ENCODE results near the gene GDPD3. TPM values are rescaled to one million over a fixed set of nuclear protein-coding genes. Genes with fewer than 3 reads are reported as not detected.
A peak's percentile ranks its signal among the peaks of the same experiment; 100 is the strongest.

Gene GDPD3
- total RNA-seq, 1 experiment from 2014 or later = 2.1 TPM

DNA sequence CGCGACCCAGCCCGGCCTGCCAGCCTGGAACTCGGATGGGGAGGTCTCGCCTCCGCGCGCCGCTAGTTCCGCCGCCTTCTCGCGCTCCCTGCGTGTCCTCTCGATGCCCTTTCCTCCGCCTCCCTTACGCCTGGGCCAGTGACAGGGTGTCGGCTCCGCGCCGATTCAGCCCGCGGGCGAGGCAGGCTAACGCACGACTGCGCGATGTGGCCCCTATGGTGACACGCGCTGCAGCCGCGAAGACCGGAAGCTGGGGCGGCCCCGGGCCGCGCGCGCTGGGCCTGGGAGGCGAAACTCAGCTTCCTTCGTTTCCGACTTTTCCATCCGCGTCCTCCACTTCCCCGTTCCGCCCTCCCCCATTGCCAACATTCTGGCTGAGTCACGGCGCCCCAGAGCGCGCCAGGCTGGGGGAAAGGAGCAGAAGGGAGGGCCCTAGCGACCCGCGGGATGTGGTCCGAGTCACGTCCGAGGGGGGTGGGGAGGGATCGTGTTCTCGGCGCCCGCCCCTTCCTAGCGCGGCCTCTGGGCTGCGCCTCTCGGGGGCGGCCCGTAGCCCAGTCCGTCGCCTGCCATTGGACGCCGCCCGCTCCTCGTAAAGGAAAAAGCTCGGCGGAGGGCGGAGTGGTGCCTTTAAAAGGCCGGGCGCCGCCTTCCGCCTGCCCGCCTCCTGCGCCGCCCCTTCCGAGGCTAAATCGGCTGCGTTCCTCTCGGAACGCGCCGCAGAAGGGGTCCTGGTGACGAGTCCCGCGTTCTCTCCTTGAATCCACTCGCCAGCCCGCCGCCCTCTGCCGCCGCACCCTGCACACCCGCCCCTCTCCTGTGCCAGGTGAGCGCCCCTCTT is 48.0 kb downstream of the GDPD3 start, which contains the start of gene ALDOA:
Gene ALDOA, plus strand, starts transcription at position 659 of the 841 bp plus-strand sequence. CDS start 1,138 bp downstream, outside the sequence.
- Histone ChIP-seq H3K27me3 (ENCODE audit: low read length) (no peaks in the 10 kb centered on the region), H3K4me3 (ENCODE audit: low read length) (peak within 1 kb of the TSS; percentile 99)

DNA sequence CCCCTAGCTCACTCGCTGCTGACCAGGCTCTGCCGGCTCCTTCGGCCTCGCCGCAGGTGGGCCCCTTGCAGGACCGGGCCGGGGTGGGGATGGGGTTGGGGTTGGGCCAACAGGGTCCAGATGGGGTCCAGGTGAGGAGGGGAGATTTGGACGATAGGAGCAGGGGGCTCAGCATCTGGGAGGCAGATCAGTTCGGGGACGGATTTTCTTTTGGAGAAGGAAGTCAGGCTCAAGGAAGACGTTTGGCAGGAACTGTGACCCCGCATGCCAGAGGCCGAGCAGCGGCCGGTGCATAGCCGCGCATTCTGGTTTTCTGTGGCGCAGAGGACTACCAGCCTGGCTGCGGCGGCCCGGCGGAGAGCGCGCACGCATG is 48.6 kb downstream of the GDPD3 start:
- H4K20me1 ChIP-seq (ENCODE audit: insufficient read depth, low read depth, low read length) = peaks cover 36% of the 10 kb centered on the region
- peak overlapping the region; percentile 85 for H3K4me2 ChIP-seq (ENCODE audit: low read depth, low read length, poor library complexity, severe bottlenecking)
- no peaks in the 10 kb centered on the region for H3K9me3 ChIP-seq (ENCODE audit: low read length)
- DNase-seq = no peak
- peaks cover 31% of the 10 kb centered on the region for H3K79me2 ChIP-seq (ENCODE audit: low read length)
- peaks cover 55% of the 10 kb centered on the region for H3K4me1 ChIP-seq (ENCODE audit: low read length)
- peak overlapping the region; percentile 95 for H3K9ac ChIP-seq (ENCODE audit: low read length)
- H3K27ac ChIP-seq (ENCODE audit: low read length) = peak overlapping the region; percentile 95
- no peaks in the 10 kb centered on the region for H3K9me2 ChIP-seq (replicated peaks; ENCODE audit: insufficient read depth, low read length)
- peaks cover 37% of the 10 kb centered on the region for H3K36me3 ChIP-seq (ENCODE audit: insufficient read depth, low read length)
- no peak overlapping the region for H2AFZ ChIP-seq (ENCODE audit: low read length)
- peak overlapping the region; percentile 99 for H3K4me3 ChIP-seq (ENCODE audit: low read length)
- no peaks in the 10 kb centered on the region for H3K27me3 ChIP-seq (ENCODE audit: low read length)

More for the DNA sequence above, 48.0 kb downstream of the GDPD3 start, which contains the start of gene ALDOA:
- Histone ChIP-seq H3K9ac (ENCODE audit: low read length) (peak within 1 kb of the TSS; percentile 99), H3K27ac (ENCODE audit: low read length) (peak within 1 kb of the TSS; percentile 95), H3K9me2 (replicated peaks; ENCODE audit: insufficient read depth, low read length) (no peaks in the 10 kb centered on the region), H3K36me3 (ENCODE audit: insufficient read depth, low read length) (peaks cover 42% of the 10 kb centered on the region), H4K20me1 (ENCODE audit: insufficient read depth, low read depth, low read length) (peaks cover 38% of the 10 kb centered on the region), H2AFZ (ENCODE audit: low read length) (no peak within 1 kb of the TSS; the same call in 1 of the 2 replicates), H3K9me3 (ENCODE audit: low read length) (no peaks in the 10 kb centered on the region), H3K4me2 (ENCODE audit: low read depth, low read length, poor library complexity, severe bottlenecking) (peak within 1 kb of the TSS; percentile 85), H3K79me2 (ENCODE audit: low read length) (peaks cover 31% of the 10 kb centered on the region), H3K4me1 (ENCODE audit: low read length) (peaks cover 54% of the 10 kb centered on the region)
- peak; percentile 98 for DNase-seq

DNA sequence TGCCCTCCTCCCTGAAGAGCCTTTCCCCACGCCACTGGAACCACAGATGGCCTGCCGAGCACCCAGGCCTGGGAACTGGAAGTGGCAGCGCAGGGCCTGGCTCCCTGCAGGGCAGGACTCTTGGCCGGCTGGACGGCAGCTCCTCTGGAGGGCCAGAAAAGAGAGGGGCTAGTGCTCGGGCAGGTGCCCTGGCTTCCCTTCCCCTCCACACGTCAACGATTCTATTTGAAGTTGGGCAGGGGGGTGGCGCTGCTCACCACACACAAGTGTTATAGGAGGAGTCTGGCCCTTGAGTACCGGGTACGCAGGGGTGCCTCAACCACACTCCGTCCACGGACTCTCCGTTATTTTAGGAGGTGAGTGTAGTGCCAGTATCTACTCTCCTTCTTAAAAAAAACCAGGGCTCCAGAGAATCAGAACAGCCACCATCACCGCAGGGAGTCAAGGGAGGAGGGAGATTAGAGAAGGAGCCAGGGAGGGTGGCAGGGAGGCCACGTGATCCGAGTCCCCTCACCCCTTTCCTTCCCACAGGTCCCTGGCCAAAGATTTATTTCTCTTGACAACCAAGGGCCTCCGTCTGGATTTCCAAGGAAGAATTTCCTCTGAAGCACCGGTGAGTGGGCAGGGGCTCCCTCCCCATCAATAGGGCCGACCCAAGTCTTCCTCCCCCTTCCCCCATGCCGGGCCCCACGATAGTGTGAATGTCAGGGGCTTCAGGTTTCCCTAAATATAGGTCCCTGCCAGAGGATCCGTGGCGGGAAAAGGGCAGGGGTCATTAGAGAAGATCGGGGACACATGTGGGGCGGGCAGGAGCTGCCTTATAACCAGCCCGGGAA is 49.2 kb downstream of the GDPD3 start:
- Histone ChIP-seq H3K36me3 (ENCODE audit: insufficient read depth, low read length) (peaks cover 31% of the 10 kb centered on the region), H3K27ac (ENCODE audit: low read length) (peak overlapping the region; percentile 95), H3K79me2 (ENCODE audit: low read length) (peaks cover 31% of the 10 kb centered on the region), H2AFZ (ENCODE audit: low read length) (no peak overlapping the region; the same call in 1 of the 2 replicates), H3K4me1 (ENCODE audit: low read length) (peaks cover 51% of the 10 kb centered on the region), H3K4me2 (ENCODE audit: low read depth, low read length, poor library complexity, severe bottlenecking) (peak overlapping the region; percentile 85), H3K9ac (ENCODE audit: low read length) (peak overlapping the region; percentile 95), H3K27me3 (ENCODE audit: low read length) (no peaks in the 10 kb centered on the region), H3K9me3 (ENCODE audit: low read length) (no peaks in the 10 kb centered on the region), H3K9me2 (replicated peaks; ENCODE audit: insufficient read depth, low read length) (no peaks in the 10 kb centered on the region), H4K20me1 (ENCODE audit: insufficient read depth, low read depth, low read length) (peaks cover 30% of the 10 kb centered on the region), H3K4me3 (ENCODE audit: low read length) (peak overlapping the region; percentile 99)
- peak; percentile 92 for DNase-seq

DNA sequence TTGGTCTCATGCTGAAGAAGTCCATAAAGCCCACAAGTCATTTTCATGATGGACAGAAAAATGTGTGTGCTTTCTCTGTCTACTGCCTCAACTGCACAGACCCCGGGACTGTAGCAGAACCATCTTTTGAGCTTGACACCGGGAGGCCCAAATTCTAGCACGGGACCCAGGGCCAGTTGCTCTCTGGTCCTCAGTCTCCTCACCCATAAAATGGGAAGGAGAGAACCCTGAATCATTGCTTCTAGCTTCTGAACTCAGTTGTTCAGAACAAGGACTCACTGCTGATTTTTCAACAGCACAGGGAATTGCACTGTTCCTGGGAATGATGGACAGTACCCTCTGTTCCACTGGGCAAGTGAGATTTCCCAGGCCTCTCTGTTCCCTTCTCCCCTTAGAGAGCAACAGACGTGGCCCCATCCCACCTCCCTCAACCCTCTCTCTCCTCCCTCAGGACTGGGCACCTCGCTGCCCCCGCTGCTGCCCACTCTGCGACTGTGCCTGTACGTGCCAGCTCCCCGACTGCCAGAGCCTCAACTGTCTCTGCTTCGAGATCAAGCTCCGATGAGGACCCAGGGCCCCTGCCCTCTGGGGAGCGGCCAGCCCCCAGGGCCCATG is 50.0 kb downstream of the GDPD3 start:
- Histone ChIP-seq H3K9me2 (replicated peaks; ENCODE audit: insufficient read depth, low read length) (no peaks in the 10 kb centered on the region), H3K9me3 (ENCODE audit: low read length) (no peaks in the 10 kb centered on the region), H3K4me1 (ENCODE audit: low read length) (peaks cover 49% of the 10 kb centered on the region), H3K79me2 (ENCODE audit: low read length) (peaks cover 31% of the 10 kb centered on the region), H3K27ac (ENCODE audit: low read length) (peak overlapping the region; percentile 95), H3K9ac (ENCODE audit: low read length) (peak overlapping the region; percentile 95), H3K27me3 (ENCODE audit: low read length) (no peaks in the 10 kb centered on the region), H3K36me3 (ENCODE audit: insufficient read depth, low read length) (peaks cover 24% of the 10 kb centered on the region), H3K4me3 (ENCODE audit: low read length) (peak overlapping the region; percentile 99), H3K4me2 (ENCODE audit: low read depth, low read length, poor library complexity, severe bottlenecking) (peak overlapping the region; percentile 85), H2AFZ (ENCODE audit: low read length) (no peak overlapping the region; the same call in 1 of the 2 replicates), H4K20me1 (ENCODE audit: insufficient read depth, low read depth, low read length) (peaks cover 24% of the 10 kb centered on the region)
- DNase-seq = no peak

DNA sequence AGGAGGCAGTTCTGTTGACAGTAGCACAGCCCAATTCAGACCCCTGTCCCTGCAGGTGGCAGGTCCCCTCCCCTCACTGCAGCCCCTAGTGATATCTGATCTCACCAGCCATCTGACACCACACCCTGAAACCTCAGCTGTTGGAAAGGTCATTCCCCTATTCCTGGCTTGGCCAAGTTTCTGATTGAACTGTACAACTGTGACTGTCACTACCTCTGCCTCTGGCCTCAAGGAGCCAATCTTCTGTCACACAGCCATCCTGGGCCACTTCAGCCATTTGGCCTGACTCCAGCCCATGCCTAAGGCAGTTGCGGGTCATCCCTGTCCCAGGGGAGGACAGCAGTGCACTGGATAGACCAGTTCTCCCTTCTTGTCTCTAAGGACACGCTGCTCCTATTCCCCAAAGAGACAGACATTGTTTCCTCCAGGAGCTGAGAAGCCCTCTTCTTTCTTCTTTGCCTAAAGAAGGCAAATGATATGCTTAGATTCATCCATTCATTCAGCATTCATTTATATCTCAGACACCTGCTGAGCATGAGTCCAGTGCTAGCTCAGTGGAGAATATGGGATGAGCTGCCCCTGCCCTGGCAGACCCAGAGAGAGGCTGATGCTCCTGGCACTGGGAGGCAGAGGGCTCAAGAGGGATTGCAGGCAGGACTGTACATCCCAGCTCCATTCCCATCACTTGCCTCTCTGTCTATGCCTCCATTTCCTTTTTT is 52.3 kb downstream of the GDPD3 start:
- Histone ChIP-seq H3K36me3 (ENCODE audit: insufficient read depth, low read length) (peaks cover 3% of the 10 kb centered on the region), H3K9ac (ENCODE audit: low read length) (0 out of 2 replicates have a peak overlapping the region, but pooled peaks have one; percentile 28), H3K9me2 (replicated peaks; ENCODE audit: insufficient read depth, low read length) (no peaks in the 10 kb centered on the region), H3K79me2 (ENCODE audit: low read length) (peaks cover 13% of the 10 kb centered on the region), H2AFZ (ENCODE audit: low read length) (no peak overlapping the region), H3K4me2 (ENCODE audit: low read depth, low read length, poor library complexity, severe bottlenecking) (peak overlapping the region; percentile 5), H3K27me3 (ENCODE audit: low read length) (no peaks in the 10 kb centered on the region), H3K9me3 (ENCODE audit: low read length) (no peaks in the 10 kb centered on the region), H3K4me1 (ENCODE audit: low read length) (peaks cover 33% of the 10 kb centered on the region), H3K27ac (ENCODE audit: low read length) (peak overlapping the region; percentile 36; the same call in 1 of the 2 replicates), H4K20me1 (ENCODE audit: insufficient read depth, low read depth, low read length) (peaks cover 4% of the 10 kb centered on the region), H3K4me3 (ENCODE audit: low read length) (no peak overlapping the region)
- no peak for DNase-seq

DNA sequence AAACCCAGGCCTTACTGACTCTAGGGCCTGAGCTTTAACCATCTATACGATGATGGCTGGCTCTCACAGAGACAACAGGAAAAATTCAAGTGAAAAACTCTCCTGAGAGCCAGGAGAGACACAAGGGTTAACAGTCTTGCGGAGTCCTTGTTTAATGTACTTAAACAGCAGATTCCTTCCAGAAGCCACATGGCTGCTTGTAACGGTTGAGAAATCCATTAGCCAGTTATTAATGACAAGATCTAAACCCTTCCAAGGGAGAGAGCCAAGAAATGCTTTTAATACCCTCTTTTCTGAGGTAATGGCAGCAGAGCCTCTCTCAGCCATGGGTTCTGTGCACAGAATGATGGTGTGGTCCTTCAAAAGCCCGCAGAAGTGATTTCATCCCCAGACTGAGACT is 53.0 kb downstream of the GDPD3 start:
- H3K36me3 ChIP-seq (ENCODE audit: insufficient read depth, low read length) = no peaks in the 10 kb centered on the region
- H3K4me3 ChIP-seq (ENCODE audit: low read length) = no peak overlapping the region
- no peaks in the 10 kb centered on the region for H3K9me3 ChIP-seq (ENCODE audit: low read length)
- H3K79me2 ChIP-seq (ENCODE audit: low read length) = peaks cover 9% of the 10 kb centered on the region
- H3K9ac ChIP-seq (ENCODE audit: low read length) = no peak overlapping the region
- H3K27ac ChIP-seq (ENCODE audit: low read length) = no peak overlapping the region
- H2AFZ ChIP-seq (ENCODE audit: low read length) = no peak overlapping the region
- H4K20me1 ChIP-seq (ENCODE audit: insufficient read depth, low read depth, low read length) = no peaks in the 10 kb centered on the region
- H3K4me1 ChIP-seq (ENCODE audit: low read length) = peaks cover 36% of the 10 kb centered on the region
- no peak overlapping the region for H3K4me2 ChIP-seq (ENCODE audit: low read depth, low read length, poor library complexity, severe bottlenecking)
- H3K27me3 ChIP-seq (ENCODE audit: low read length) = no peaks in the 10 kb centered on the region
- H3K9me2 ChIP-seq (replicated peaks; ENCODE audit: insufficient read depth, low read length) = no peaks in the 10 kb centered on the region
- no peak for DNase-seq

DNA sequence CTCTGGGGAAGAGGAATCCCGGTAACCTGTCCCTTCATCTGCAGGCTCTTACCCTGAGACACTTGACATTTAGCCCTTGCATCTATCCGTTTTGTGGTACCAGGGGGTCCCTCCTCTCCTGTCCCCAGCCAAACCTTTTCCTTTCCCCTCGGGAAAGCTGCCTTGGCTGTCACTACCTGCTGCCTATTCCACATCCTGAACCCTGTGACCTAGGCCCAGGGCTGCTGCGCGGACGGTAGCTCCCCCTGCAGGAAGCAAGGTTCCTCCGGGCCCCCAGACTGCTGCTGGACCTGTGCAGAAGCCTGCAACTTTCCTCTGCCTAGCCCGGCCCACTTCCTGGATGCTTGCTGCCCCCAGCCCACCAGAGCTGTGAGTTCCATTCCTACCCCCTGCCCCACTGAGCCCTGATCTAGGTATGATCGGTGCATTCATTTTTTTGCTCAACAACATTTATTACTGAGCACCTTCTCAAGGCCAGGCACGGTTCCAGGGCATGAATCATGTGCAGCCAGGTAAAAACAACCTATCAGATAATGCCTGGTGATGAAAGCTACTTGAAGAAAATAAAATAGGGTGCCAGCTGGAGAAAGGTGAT is 58.3 kb downstream of the GDPD3 start:
- H3K9me2 ChIP-seq (replicated peaks; ENCODE audit: insufficient read depth, low read length) = no peaks in the 10 kb centered on the region
- peak overlapping the region; percentile 72; the same call in 1 of the 2 replicates for H2AFZ ChIP-seq (ENCODE audit: low read length)
- peak; percentile 86 for DNase-seq
- no peaks in the 10 kb centered on the region for H3K27me3 ChIP-seq (ENCODE audit: low read length)
- no peaks in the 10 kb centered on the region for H3K36me3 ChIP-seq (ENCODE audit: insufficient read depth, low read length)
- H3K9ac ChIP-seq (ENCODE audit: low read length) = peak overlapping the region; percentile 52
- no peaks in the 10 kb centered on the region for H4K20me1 ChIP-seq (ENCODE audit: insufficient read depth, low read depth, low read length)
- H3K27ac ChIP-seq (ENCODE audit: low read length) = no peak overlapping the region
- H3K4me3 ChIP-seq (ENCODE audit: low read length) = peak overlapping the region; percentile 31; the same call in 1 of the 2 replicates
- H3K4me1 ChIP-seq (ENCODE audit: low read length) = peaks cover 31% of the 10 kb centered on the region
- H3K79me2 ChIP-seq (ENCODE audit: low read length) = 0 out of 2 replicates have a peak, but pooled peaks cover 3% of the 10 kb centered on the region
- no peaks in the 10 kb centered on the region for H3K9me3 ChIP-seq (ENCODE audit: low read length)
- peak overlapping the region; percentile 50 for H3K4me2 ChIP-seq (ENCODE audit: low read depth, low read length, poor library complexity, severe bottlenecking)

All from Karpas-422 (cell line).